Gastroesophageal sphincter (tissue), 4 donors: ENCODE results near the gene SLCO4C1. TPM values are rescaled to one million over a fixed set of nuclear protein-coding genes. Genes with fewer than 3 reads are reported as not detected.
"Not testable (repeated sequence)": the region's sequence is repeated elsewhere in the genome, so short reads cannot be mapped to it uniquely, and the experiment has no call there.

Experiments
- ATAC-seq: fragments of 150-250 bp; one replicate; pipeline ENCODE4 v1.9.1; 2016; ENCODE audit warnings: mild to moderate bottlenecking, moderate library complexity
- H3K27ac ChIP-seq, 4 donors: fragments of 200-600 bp; sonication (generic) in 3 of 4; 1 replicate in 3 of 4; 2 replicates in 1 of 4; pipeline ENCODE4 v1.5.1; 2016 to 2019
- H3K27me3 ChIP-seq: fragments of 200-600 bp; sonication (generic); one replicate; pipeline ENCODE4 v1.5.1; 2019
- H3K36me3 ChIP-seq, 2 donors: fragments of 200-600 bp; sonication (generic); one replicate each; pipeline ENCODE4 v1.5.1; 2019; ENCODE audit warnings: control low read depth in 1 of 2
- H3K4me1 ChIP-seq, 3 donors: fragments of 200-600 bp; sonication (generic); 1 replicate in 2 of 3; 2 replicates in 1 of 3; pipeline ENCODE4 v1.5.1; 2016 to 2019; ENCODE audit warnings: control low read depth in 2 of 3
- H3K4me3 ChIP-seq, 2 donors: fragments of 200-600 bp; sonication (generic); one replicate each; pipeline ENCODE4 v1.5.1; 2019; ENCODE audit warnings: mild to moderate bottlenecking in 1 of 2, moderate library complexity in 1 of 2
- H3K9me3 ChIP-seq, 3 donors: fragments of 200-600 bp; sonication (generic); one replicate each; pipeline ENCODE4 v1.5.1; 2017 to 2019; ENCODE audit warnings: control low read depth in 2 of 3
- CTCF ChIP-seq, 4 experiments: fragments of 200-600 bp in 2 of 4; fragments of 450-650 bp in 2 of 4; sonication (generic) in 1 of 4; IDR thresholded peaks; one replicate each; pipeline ENCODE4 v1.5.1; 2017 to 2019; ENCODE audit warnings: antibody characterized with exemption in 4 of 4, mild to moderate bottlenecking in 2 of 4, moderate library complexity in 2 of 4
- EP300 ChIP-seq: sonication (generic); formaldehyde crosslinking; IDR thresholded peaks from one replicate; pipeline ENCODE4 v1.6.1; 2017; ENCODE audit warnings: antibody characterized with exemption, mild to moderate bottlenecking
- POLR2A ChIP-seq, 2 donors: fragments of 450-650 bp; IDR thresholded peaks; one replicate each; pipeline ENCODE4 v1.6.1; 2017; ENCODE audit warnings: antibody characterized with exemption in 2 of 2, mild to moderate bottlenecking in 2 of 2, moderate library complexity in 1 of 2
- POLR2AphosphoS5 ChIP-seq: sonication (generic); formaldehyde crosslinking; IDR thresholded peaks from one replicate; pipeline ENCODE4 v1.6.1; 2017; ENCODE audit warnings: antibody characterized with exemption
- WGBS, 2 donors: methylation state at CpG; one replicate each; pipeline ENCODE4 v1.1.5; 2018; ENCODE audit warnings: low coverage in 1 of 2; 5-methylcytosine and 5-hydroxymethylcytosine counted together
- total RNA-seq, 4 donors: library from RNA; depleted of rRNA; stranded (reverse); fragments of >200 nt; gene quantifications; one replicate each; pipeline ENCODE4 v1.1.0, GENCODE V29; 2016

SLCO4C1 gene
- total RNA-seq: under 1 TPM in 1 of 4 donors, not detected in 3; 0.12 TPM

GRCh38 chr5:102296178-102296817 is at the start of gene SLCO4C1:
TSS of gene SLCO4C1 (minus strand) at chr5:102296284. CDS start at chr5:102296262, 22 bp downstream.
- Histone ChIP-seq H3K4me1 (peaks cover 0 to 19% (median 5%) of the 10 kb centered on the region in 3 donors), H3K27me3 (peaks cover 30% of the 10 kb centered on the region), H3K27ac (peak within 1 kb of the TSS in 1 of 4 donors; percentile 8), H3K36me3 (no peaks in the 10 kb centered on the region), H3K9me3 (no peaks in the 10 kb centered on the region), H3K4me3 (peak within 1 kb of the TSS; percentile 3 to 50)
- TF ChIP-seq CTCF (IDR thresholded peaks at IDR 0.05): peak in 1 of 4 experiments; percentile 35
- no peak for TF ChIP-seq EP300
- WGBS, 2 donors: 8% methylated on average over 5 of the region's 42 CpGs; no CpG with 5 or more reads in 1 of the 2 donors
- ATAC-seq: peak; percentile 71

- Histone ChIP-seq H3K4me1 (no peaks in the 10 kb centered on the region), H3K27ac (no peak overlapping the region), H3K27me3 (no peaks in the 10 kb centered on the region), H3K9me3 (peaks cover 0 to 5% (median 0%) of the 10 kb centered on the region in 3 donors), H3K36me3 (no peaks in the 10 kb centered on the region), H3K4me3 (no peak overlapping the region)
- WGBS, 2 donors: 30 to 39% methylated on average over 2 of the region's 2 CpGs
- TF ChIP-seq POLR2A (IDR thresholded peaks at IDR 0.05) (no peak), EP300 (no peak), POLR2AphosphoS5 (no peak)
- ATAC-seq: no peak
Measured at GRCh38 chr5:102341681-102342288, 45.7 kb upstream of the SLCO4C1 start.

- no peaks in the 10 kb centered on the region for H3K27me3 ChIP-seq
- TF ChIP-seq POLR2AphosphoS5 (no peak), POLR2A (IDR thresholded peaks at IDR 0.05) (no peak), CTCF (IDR thresholded peaks at IDR 0.05) (no peak), EP300 (no peak)
- 19 to 27% methylated on average over 2 of the region's 2 CpGs for WGBS, 2 donors
Measured at GRCh38 chr5:102324714-102325113, 28.6 kb upstream of the SLCO4C1 start.

GRCh38 chr5:102318801-102319200 is 22.7 kb upstream of the SLCO4C1 start:
- H3K36me3 ChIP-seq, ATAC-seq, H3K9me3 ChIP-seq, H3K27me3 ChIP-seq, H3K27ac ChIP-seq, H3K4me3 ChIP-seq, H3K4me1 ChIP-seq: not testable (repeated sequence)
- 77 to 83% methylated on average over 2 to 3 of the region's 4 CpGs for WGBS, 2 donors

More at GRCh38 chr5:102324714-102325113, 28.6 kb upstream of the SLCO4C1 start:
- Histone ChIP-seq H3K4me1 (no peaks in the 10 kb centered on the region), H3K4me3 (no peak overlapping the region), H3K27ac (no peak overlapping the region), H3K9me3 (no peaks in the 10 kb centered on the region), H3K36me3 (no peaks in the 10 kb centered on the region)
- no peak for ATAC-seq

- H3K4me3 ChIP-seq: no peak overlapping the region
- ATAC-seq: no peak
- 74 to 92% methylated on average over 1 of the region's 1 CpG for WGBS, 2 donors
- H3K27me3 ChIP-seq: no peaks in the 10 kb centered on the region
- TF ChIP-seq POLR2AphosphoS5 (no peak), EP300 (no peak), CTCF (IDR thresholded peaks at IDR 0.05) (no peak), POLR2A (IDR thresholded peaks at IDR 0.05) (no peak)
- no peaks in the 10 kb centered on the region for H3K36me3 ChIP-seq
- no peaks in the 10 kb centered on the region for H3K9me3 ChIP-seq
- no peak overlapping the region for H3K27ac ChIP-seq
- H3K4me1 ChIP-seq: no peaks in the 10 kb centered on the region
Measured at GRCh38 chr5:102314328-102314727, 18.2 kb upstream of the SLCO4C1 start.

- no peaks in the 10 kb centered on the region for H3K27me3 ChIP-seq
- no peak overlapping the region for H3K4me3 ChIP-seq
- WGBS, 2 donors: 74 to 83% methylated on average over 2 of the region's 2 CpGs
- TF ChIP-seq POLR2A (IDR thresholded peaks at IDR 0.05) (no peak), EP300 (no peak)
- H3K9me3 ChIP-seq: no peaks in the 10 kb centered on the region
- no peak overlapping the region for H3K27ac ChIP-seq
- H3K36me3 ChIP-seq: no peaks in the 10 kb centered on the region
- no peak for ATAC-seq
- no peaks in the 10 kb centered on the region for H3K4me1 ChIP-seq
Measured at GRCh38 chr5:102313912-102314311, 17.8 kb upstream of the SLCO4C1 start.
